NCI-H1092 (cell line): ENCODE results near the gene ERP27.

ENCODE experiments used
- DNase-seq: peaks from one replicate; lab custom pipeline; 2025; lab: John Stamatoyannopoulos, UW

The ERP27 gene

GRCh38 chr12:14938301-14938700 lies at the start of gene ERP27:
TSS of gene ERP27 (minus strand) at chr12:14938537. CDS start at chr12:14938508, 29 bp downstream.
- DNase-seq: no peak

- DNase-seq: no peak
Observed at GRCh38 chr12:14988035-14988434, 49.7 kb upstream of the ERP27 start.

- DNase-seq: no peak
Observed at GRCh38 chr12:14986449-14986848, 48.1 kb upstream of the ERP27 start.

- no peak for DNase-seq
Observed at GRCh38 chr12:14984766-14985285, 46.5 kb upstream of the ERP27 start.

- no peak for DNase-seq
Observed at GRCh38 chr12:14984036-14984435, 45.7 kb upstream of the ERP27 start.

- no peak for DNase-seq
Observed at GRCh38 chr12:14982991-14983390, 44.7 kb upstream of the ERP27 start.

- DNase-seq: no peak
Observed at GRCh38 chr12:14982562-14982961, 44.2 kb upstream of the ERP27 start.

GRCh38 chr12:14981049-14981448 lies 42.7 kb upstream of the ERP27 start:
- no peak for DNase-seq

- no peak for DNase-seq
Observed at GRCh38 chr12:14979468-14979867, 41.1 kb upstream of the ERP27 start.

- DNase-seq: no peak
Observed at GRCh38 chr12:14976658-14977057, 38.3 kb upstream of the ERP27 start.

GRCh38 chr12:14975457-14975856 lies 37.1 kb upstream of the ERP27 start:
- no peak for DNase-seq

- DNase-seq: no peak
Observed at GRCh38 chr12:14974633-14975032, 36.3 kb upstream of the ERP27 start.

GRCh38 chr12:14972816-14973215 lies 34.5 kb upstream of the ERP27 start, which contains the start of gene PDE6H:
TSS of gene PDE6H (plus strand) at chr12:14973042. CDS start at chr12:14978013, 4,971 bp downstream.
- no peak for DNase-seq

- no peak for DNase-seq
Observed at GRCh38 chr12:14970473-14970872, 32.1 kb upstream of the ERP27 start.

GRCh38 chr12:14968478-14968877 lies 30.1 kb upstream of the ERP27 start:
- no peak for DNase-seq

- no peak for DNase-seq
Observed at GRCh38 chr12:14965221-14965620, 26.9 kb upstream of the ERP27 start.

GRCh38 chr12:14964406-14964805 lies 26.1 kb upstream of the ERP27 start:
- DNase-seq: no peak

GRCh38 chr12:14963520-14963919 lies 25.2 kb upstream of the ERP27 start:
- no peak for DNase-seq

- DNase-seq: no peak
Observed at GRCh38 chr12:14962797-14963196, 24.5 kb upstream of the ERP27 start.

- no peak for DNase-seq
Observed at GRCh38 chr12:14962153-14962539, 23.8 kb upstream of the ERP27 start.

GRCh38 chr12:14961466-14962152 lies 23.3 kb upstream of the ERP27 start, which contains the start of gene ARHGDIB:
TSS of gene ARHGDIB (minus strand) at chr12:14961601. CDS start at chr12:14950712, 10,889 bp downstream.
- DNase-seq: no peak

- no peak for DNase-seq
Observed at GRCh38 chr12:14960548-14961465, 22.5 kb upstream of the ERP27 start.
